Measurements from ENCODE around the gene EFHD1.

Gene EFHD1

GRCh38 chr2:232598293-232598692 is 35.1 kb upstream of the EFHD1 start:
- no peak overlapping the region for H3K27ac ChIP-seq (ENCODE audit: insufficient read depth, low read length, poor library complexity, severe bottlenecking)
- H3K9me3 ChIP-seq (ENCODE audit: control insufficient read depth, low read length) = no peaks in the 10 kb centered on the region
- H3K4me1 ChIP-seq (ENCODE audit: control insufficient read depth, insufficient read depth, low read length, poor library complexity, severe bottlenecking) = no peaks in the 10 kb centered on the region
- H3K4me3 ChIP-seq (ENCODE audit: insufficient read depth, low read depth, low read length, poor library complexity, severe bottlenecking) = no peak overlapping the region
- H3K27me3 ChIP-seq (replicated peaks; ENCODE audit: control insufficient read depth, insufficient read depth, low read length, poor library complexity, severe bottlenecking) = no peaks in the 10 kb centered on the region
- H3K36me3 ChIP-seq (ENCODE audit: control insufficient read depth, insufficient read depth, low read length) = no peaks in the 10 kb centered on the region
- DNase-seq = no peak

- Histone ChIP-seq H3K27ac (ENCODE audit: insufficient read depth, low read length, poor library complexity, severe bottlenecking) (no peak overlapping the region), H3K36me3 (ENCODE audit: control insufficient read depth, insufficient read depth, low read length) (no peaks in the 10 kb centered on the region), H3K4me1 (ENCODE audit: control insufficient read depth, insufficient read depth, low read length, poor library complexity, severe bottlenecking) (no peaks in the 10 kb centered on the region), H3K9me3 (ENCODE audit: control insufficient read depth, low read length) (no peaks in the 10 kb centered on the region), H3K4me3 (ENCODE audit: insufficient read depth, low read depth, low read length, poor library complexity, severe bottlenecking) (no peak overlapping the region), H3K27me3 (replicated peaks; ENCODE audit: control insufficient read depth, insufficient read depth, low read length, poor library complexity, severe bottlenecking) (no peaks in the 10 kb centered on the region)
- no peak for DNase-seq
These were observed 33.2 kb upstream of the EFHD1 start for GRCh38 chr2:232600053-232600773.

- H3K27me3 ChIP-seq (replicated peaks; ENCODE audit: control insufficient read depth, insufficient read depth, low read length, poor library complexity, severe bottlenecking) = no peaks in the 10 kb centered on the region
- no peak for DNase-seq
These were observed 30.1 kb upstream of the EFHD1 start for GRCh38 chr2:232603283-232603682.

GRCh38 chr2:232604535-232604934 is 28.9 kb upstream of the EFHD1 start:
- Histone ChIP-seq H3K9me3 (ENCODE audit: control insufficient read depth, low read length) (no peaks in the 10 kb centered on the region), H3K27me3 (replicated peaks; ENCODE audit: control insufficient read depth, insufficient read depth, low read length, poor library complexity, severe bottlenecking) (no peaks in the 10 kb centered on the region), H3K4me1 (ENCODE audit: control insufficient read depth, insufficient read depth, low read length, poor library complexity, severe bottlenecking) (peaks cover 3% of the 10 kb centered on the region), H3K4me3 (ENCODE audit: insufficient read depth, low read depth, low read length, poor library complexity, severe bottlenecking) (no peak overlapping the region), H3K27ac (ENCODE audit: insufficient read depth, low read length, poor library complexity, severe bottlenecking) (no peak overlapping the region), H3K36me3 (ENCODE audit: control insufficient read depth, insufficient read depth, low read length) (no peaks in the 10 kb centered on the region)
- no peak for DNase-seq

More at GRCh38 chr2:232603283-232603682, 30.1 kb upstream of the EFHD1 start:
- H3K4me3 ChIP-seq (ENCODE audit: insufficient read depth, low read depth, low read length, poor library complexity, severe bottlenecking) = no peak overlapping the region
- no peaks in the 10 kb centered on the region for H3K9me3 ChIP-seq (ENCODE audit: control insufficient read depth, low read length)
- peaks cover 3% of the 10 kb centered on the region for H3K4me1 ChIP-seq (ENCODE audit: control insufficient read depth, insufficient read depth, low read length, poor library complexity, severe bottlenecking)
- no peaks in the 10 kb centered on the region for H3K36me3 ChIP-seq (ENCODE audit: control insufficient read depth, insufficient read depth, low read length)
- H3K27ac ChIP-seq (ENCODE audit: insufficient read depth, low read length, poor library complexity, severe bottlenecking) = no peak overlapping the region

- no peaks in the 10 kb centered on the region for H3K36me3 ChIP-seq (ENCODE audit: control insufficient read depth, insufficient read depth, low read length)
- no peak overlapping the region for H3K4me3 ChIP-seq (ENCODE audit: insufficient read depth, low read depth, low read length, poor library complexity, severe bottlenecking)
- no peak for DNase-seq
- H3K27me3 ChIP-seq (replicated peaks; ENCODE audit: control insufficient read depth, insufficient read depth, low read length, poor library complexity, severe bottlenecking) = no peaks in the 10 kb centered on the region
- H3K9me3 ChIP-seq (ENCODE audit: control insufficient read depth, low read length) = no peaks in the 10 kb centered on the region
- peaks cover 3% of the 10 kb centered on the region for H3K4me1 ChIP-seq (ENCODE audit: control insufficient read depth, insufficient read depth, low read length, poor library complexity, severe bottlenecking)
- no peak overlapping the region for H3K27ac ChIP-seq (ENCODE audit: insufficient read depth, low read length, poor library complexity, severe bottlenecking)
These were observed 26.4 kb upstream of the EFHD1 start for GRCh38 chr2:232607011-232607410.

DNA sequence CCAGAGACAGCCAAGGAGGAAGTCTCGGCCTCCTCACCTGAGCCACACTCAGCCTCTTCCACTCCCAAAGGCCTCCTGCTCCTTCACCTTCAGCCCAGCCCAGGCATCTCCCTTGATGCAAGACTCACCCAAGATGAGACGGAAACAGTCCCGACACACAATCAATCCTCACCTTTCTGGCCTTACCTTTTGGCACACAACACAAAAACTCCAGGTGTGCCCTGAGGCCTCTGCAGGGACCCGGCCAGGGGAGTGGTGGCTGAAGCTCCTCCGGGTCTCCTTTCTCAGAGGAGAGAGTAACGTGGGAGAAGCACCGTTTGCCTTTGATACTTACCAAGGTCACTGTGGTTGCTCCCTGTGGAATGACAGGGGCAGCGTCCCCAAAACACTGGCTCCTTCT is 23.8 kb upstream of the EFHD1 start:
- no peak for DNase-seq
- Histone ChIP-seq H3K27me3 (replicated peaks; ENCODE audit: control insufficient read depth, insufficient read depth, low read length, poor library complexity, severe bottlenecking) (no peaks in the 10 kb centered on the region), H3K4me1 (ENCODE audit: control insufficient read depth, insufficient read depth, low read length, poor library complexity, severe bottlenecking) (peaks cover 3% of the 10 kb centered on the region), H3K27ac (ENCODE audit: insufficient read depth, low read length, poor library complexity, severe bottlenecking) (no peak overlapping the region), H3K4me3 (ENCODE audit: insufficient read depth, low read depth, low read length, poor library complexity, severe bottlenecking) (no peak overlapping the region), H3K9me3 (ENCODE audit: control insufficient read depth, low read length) (no peaks in the 10 kb centered on the region), H3K36me3 (ENCODE audit: control insufficient read depth, insufficient read depth, low read length) (no peaks in the 10 kb centered on the region)

- peaks cover 3% of the 10 kb centered on the region for H3K4me1 ChIP-seq (ENCODE audit: control insufficient read depth, insufficient read depth, low read length, poor library complexity, severe bottlenecking)
- no peaks in the 10 kb centered on the region for H3K27me3 ChIP-seq (replicated peaks; ENCODE audit: control insufficient read depth, insufficient read depth, low read length, poor library complexity, severe bottlenecking)
- H3K27ac ChIP-seq (ENCODE audit: insufficient read depth, low read length, poor library complexity, severe bottlenecking) = no peak overlapping the region
- no peak overlapping the region for H3K4me3 ChIP-seq (ENCODE audit: insufficient read depth, low read depth, low read length, poor library complexity, severe bottlenecking)
- no peaks in the 10 kb centered on the region for H3K9me3 ChIP-seq (ENCODE audit: control insufficient read depth, low read length)
- no peak for DNase-seq
- no peaks in the 10 kb centered on the region for H3K36me3 ChIP-seq (ENCODE audit: control insufficient read depth, insufficient read depth, low read length)
These were observed 23.3 kb upstream of the EFHD1 start for GRCh38 chr2:232610081-232610480.

GRCh38 chr2:232611061-232611460 is 22.3 kb upstream of the EFHD1 start:
- no peak overlapping the region for H3K4me3 ChIP-seq (ENCODE audit: insufficient read depth, low read depth, low read length, poor library complexity, severe bottlenecking)
- H3K36me3 ChIP-seq (ENCODE audit: control insufficient read depth, insufficient read depth, low read length) = no peaks in the 10 kb centered on the region
- no peaks in the 10 kb centered on the region for H3K27me3 ChIP-seq (replicated peaks; ENCODE audit: control insufficient read depth, insufficient read depth, low read length, poor library complexity, severe bottlenecking)
- H3K9me3 ChIP-seq (ENCODE audit: control insufficient read depth, low read length) = no peaks in the 10 kb centered on the region
- no peaks in the 10 kb centered on the region for H3K4me1 ChIP-seq (ENCODE audit: control insufficient read depth, insufficient read depth, low read length, poor library complexity, severe bottlenecking)
- H3K27ac ChIP-seq (ENCODE audit: insufficient read depth, low read length, poor library complexity, severe bottlenecking) = no peak overlapping the region
- no peak for DNase-seq

GRCh38 chr2:232611559-232612218 is 21.7 kb upstream of the EFHD1 start:
- Histone ChIP-seq H3K4me1 (ENCODE audit: control insufficient read depth, insufficient read depth, low read length, poor library complexity, severe bottlenecking) (no peaks in the 10 kb centered on the region), H3K27me3 (replicated peaks; ENCODE audit: control insufficient read depth, insufficient read depth, low read length, poor library complexity, severe bottlenecking) (no peaks in the 10 kb centered on the region), H3K4me3 (ENCODE audit: insufficient read depth, low read depth, low read length, poor library complexity, severe bottlenecking) (no peak overlapping the region), H3K36me3 (ENCODE audit: control insufficient read depth, insufficient read depth, low read length) (no peaks in the 10 kb centered on the region), H3K9me3 (ENCODE audit: control insufficient read depth, low read length) (no peaks in the 10 kb centered on the region), H3K27ac (ENCODE audit: insufficient read depth, low read length, poor library complexity, severe bottlenecking) (no peak overlapping the region)
- DNase-seq = peak; percentile 33 to 59 (median 40)

GRCh38 chr2:232613538-232614134 is 19.8 kb upstream of the EFHD1 start:
- H3K27ac ChIP-seq (ENCODE audit: insufficient read depth, low read length, poor library complexity, severe bottlenecking) = no peak overlapping the region
- no peaks in the 10 kb centered on the region for H3K36me3 ChIP-seq (ENCODE audit: control insufficient read depth, insufficient read depth, low read length)
- H3K9me3 ChIP-seq (ENCODE audit: control insufficient read depth, low read length) = no peaks in the 10 kb centered on the region
- H3K4me1 ChIP-seq (ENCODE audit: control insufficient read depth, insufficient read depth, low read length, poor library complexity, severe bottlenecking) = no peaks in the 10 kb centered on the region
- no peaks in the 10 kb centered on the region for H3K27me3 ChIP-seq (replicated peaks; ENCODE audit: control insufficient read depth, insufficient read depth, low read length, poor library complexity, severe bottlenecking)
- no peak for DNase-seq
- H3K4me3 ChIP-seq (ENCODE audit: insufficient read depth, low read depth, low read length, poor library complexity, severe bottlenecking) = no peak overlapping the region

Data from effector memory CD4-positive, alpha-beta T cell (primary cell).